Caco-2 (cell line): ENCODE results near the gene HOXA11. TPM values are rescaled to one million over a fixed set of nuclear protein-coding genes. Genes with fewer than 3 reads are reported as not detected.

Experiments used
- BruUV-seq: library from RNA; stranded (reverse); fragments of 400-500 nt; replicated peaks from 2 replicates; lab custom pipeline; 2021; lab: Mats Ljungman, UMichigan
- CTCF ChIA-PET: fragments of 300-600 bp; sonication (Branson Sonifier 250); formaldehyde crosslinking; loops from one replicate; lab custom pipeline; 2022; ENCODE audit warnings: antibody characterized with exemption; lab: Charles Lee
- POLR2A ChIA-PET: fragments of 300-600 bp; sonication (Branson Sonifier 250); formaldehyde crosslinking; loops from one replicate; lab custom pipeline; 2022; ENCODE audit warnings: antibody characterized with exemption; lab: Charles Lee
- DNase-seq, 2 experiments: peaks; one replicate each; pipeline versions ENCODE4 v3.0.0 to v3.0.0-alpha.2; 2020 to 2022
- H3K27me3 ChIP-seq: replicated peaks from 2 replicates; pipeline ENCODE4 v1.6.0; 2011; ENCODE audit warnings: low read length; ENCODE audit not compliant: control insufficient read depth, insufficient read depth
- H3K36me3 ChIP-seq: 2 replicates; pipeline ENCODE4 v1.5.1; 2011; ENCODE audit warnings: low read length; ENCODE audit not compliant: control insufficient read depth, insufficient read depth
- H3K4me1 ChIP-seq: fragments of 250-450 bp; sonication (Bioruptor Pico); 2 replicates; pipeline ENCODE4 v1.5.1; 2020; ENCODE audit warnings: mild to moderate bottlenecking
- H3K4me3 ChIP-seq: 2 replicates; pipeline ENCODE4 v1.5.1; 2011; ENCODE audit warnings: low read depth, mild to moderate bottlenecking, control low read depth, low read length
- H3K9me3 ChIP-seq: fragments of 250-450 bp; sonication (Bioruptor Pico); 2 replicates; pipeline ENCODE4 v1.5.1; 2020; ENCODE audit warnings: mild to moderate bottlenecking, moderate library complexity
- H3K27ac Mint-ChIP-seq: one replicate; pipeline ENCODE4 v1.8.0; 2022; ENCODE audit warnings: mixed read lengths; ENCODE audit not compliant: unreplicated experiment
- H3K27me3 Mint-ChIP-seq: one replicate; pipeline ENCODE4 v1.8.0; 2022; ENCODE audit warnings: mixed read lengths; ENCODE audit not compliant: insufficient read depth, unreplicated experiment
- H3K36me3 Mint-ChIP-seq: one replicate; pipeline ENCODE4 v1.8.0; 2022; ENCODE audit warnings: mild to moderate bottlenecking, mixed read lengths; ENCODE audit not compliant: insufficient read depth, unreplicated experiment
- H3K4me1 Mint-ChIP-seq: one replicate; pipeline ENCODE4 v1.8.0; 2022; ENCODE audit warnings: low read depth, mixed read lengths; ENCODE audit not compliant: unreplicated experiment
- H3K4me3 Mint-ChIP-seq: one replicate; pipeline ENCODE4 v1.8.0; 2022; ENCODE audit warnings: mild to moderate bottlenecking, moderate library complexity, mixed read lengths; ENCODE audit not compliant: unreplicated experiment
- H3K9me3 Mint-ChIP-seq: one replicate; pipeline ENCODE4 v1.8.0; 2022; ENCODE audit warnings: mixed read lengths; ENCODE audit not compliant: unreplicated experiment
- intact Hi-C: fragments of 100-400 bp; cut with micrococcal nuclease; formaldehyde crosslinking; loops from one replicate; pipeline ENCODE4 v1.10.0; 2022; ENCODE audit not compliant: unreplicated experiment
- total RNA-seq: library from RNA; stranded (reverse); gene quantifications from 2 replicates; pipeline ENCODE4 v1.2.3, GENCODE V29; 2022
- TF ChIP-seq, protein P1 (sequence below), 2 experiments: fragments of 200-600 bp in 1 of 2; IDR thresholded peaks; 1 replicate in 1 of 2; 2 replicates in 1 of 2; pipeline versions ENCODE4 v1.5.1 to v1.8.0; 2011 to 2022; ENCODE audit warnings: antibody characterized with exemption in 1 of 2, control low read depth in 1 of 2, inconsistent platforms in 1 of 2, low read depth in 1 of 2, low read length in 1 of 2, mild to moderate bottlenecking in 1 of 2, moderate library complexity in 1 of 2; ENCODE audit not compliant: insufficient read depth in 1 of 2, severe bottlenecking in 1 of 2, unreplicated experiment in 1 of 2

The HOXA11 gene
- total RNA-seq, 1 experiment from 2014 or later: 0.73 TPM

DNA sequence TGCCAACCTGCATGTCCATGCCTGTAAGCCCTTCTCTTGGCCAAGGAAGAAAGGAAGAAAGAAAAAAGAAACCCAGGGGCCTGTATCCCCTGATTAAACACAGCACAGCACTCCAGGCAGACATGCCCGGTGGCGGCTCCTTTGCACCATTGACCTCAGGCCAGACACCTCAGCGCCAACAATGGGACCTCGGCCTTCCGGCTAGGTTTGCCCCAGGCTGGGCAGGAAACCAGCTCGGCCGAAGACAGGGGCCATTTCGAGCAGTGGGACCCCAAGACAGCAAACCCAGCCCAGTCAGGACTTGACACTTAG, 13.8 kb downstream of the HOXA11 start:
- TF ChIP-seq, protein P1, sequence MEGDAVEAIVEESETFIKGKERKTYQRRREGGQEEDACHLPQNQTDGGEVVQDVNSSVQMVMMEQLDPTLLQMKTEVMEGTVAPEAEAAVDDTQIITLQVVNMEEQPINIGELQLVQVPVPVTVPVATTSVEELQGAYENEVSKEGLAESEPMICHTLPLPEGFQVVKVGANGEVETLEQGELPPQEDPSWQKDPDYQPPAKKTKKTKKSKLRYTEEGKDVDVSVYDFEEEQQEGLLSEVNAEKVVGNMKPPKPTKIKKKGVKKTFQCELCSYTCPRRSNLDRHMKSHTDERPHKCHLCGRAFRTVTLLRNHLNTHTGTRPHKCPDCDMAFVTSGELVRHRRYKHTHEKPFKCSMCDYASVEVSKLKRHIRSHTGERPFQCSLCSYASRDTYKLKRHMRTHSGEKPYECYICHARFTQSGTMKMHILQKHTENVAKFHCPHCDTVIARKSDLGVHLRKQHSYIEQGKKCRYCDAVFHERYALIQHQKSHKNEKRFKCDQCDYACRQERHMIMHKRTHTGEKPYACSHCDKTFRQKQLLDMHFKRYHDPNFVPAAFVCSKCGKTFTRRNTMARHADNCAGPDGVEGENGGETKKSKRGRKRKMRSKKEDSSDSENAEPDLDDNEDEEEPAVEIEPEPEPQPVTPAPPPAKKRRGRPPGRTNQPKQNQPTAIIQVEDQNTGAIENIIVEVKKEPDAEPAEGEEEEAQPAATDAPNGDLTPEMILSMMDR (IDR thresholded peaks at IDR 0.05; ENCODE audit: insufficient read depth in 1 of 2, low read depth in 1 of 2, low read length in 1 of 2, severe bottlenecking in 1 of 2, unreplicated experiment in 1 of 2): no peak
- Histone ChIP-seq H3K4me3 (no peak overlapping the region), H3K36me3 (no peaks in the 10 kb centered on the region), H3K27me3 (peaks cover 2% of the 10 kb centered on the region), H3K4me1 (peaks cover 12% of the 10 kb centered on the region), H3K9me3 (no peaks in the 10 kb centered on the region)
- ChIA-PET CTCF (no interaction called here), POLR2A (no interaction called here)
- Mint-ChIP-seq H3K4me3 (peak overlapping the region; percentile 74), H3K4me1 (peaks cover 11% of the 10 kb centered on the region), H3K9me3 (no peaks in the 10 kb centered on the region), H3K36me3 (peaks cover 16% of the 10 kb centered on the region), H3K27me3 (no peaks in the 10 kb centered on the region), H3K27ac (no peak overlapping the region)
- BruUV-seq: no TSS peak
- intact Hi-C loops: no loop called here
- peak in 1 of 2 experiments; percentile 28 for DNase-seq

- peaks cover 2% of the 10 kb centered on the region for H3K27me3 ChIP-seq
- H3K36me3 ChIP-seq: no peaks in the 10 kb centered on the region
- no peak overlapping the region for H3K27ac Mint-ChIP-seq
- DNase-seq: no peak
- peaks cover 11% of the 10 kb centered on the region for H3K4me1 Mint-ChIP-seq
- peaks cover 12% of the 10 kb centered on the region for H3K4me1 ChIP-seq
- ChIA-PET CTCF (interaction anchor here (1.4 to 2.8 kb wide), 2 partner anchors 9 to 10 kb away, joined by 7 to 12 read pairs; no protein-coding TSS in a partner anchor), POLR2A (no interaction called here)
- no peaks in the 10 kb centered on the region for H3K9me3 ChIP-seq
- H3K27me3 Mint-ChIP-seq: no peaks in the 10 kb centered on the region
- TF ChIP-seq, protein P1 (IDR thresholded peaks at IDR 0.05; ENCODE audit: insufficient read depth in 1 of 2, low read depth in 1 of 2, low read length in 1 of 2, severe bottlenecking in 1 of 2, unreplicated experiment in 1 of 2): no peak
- intact Hi-C loops: no loop called here
- peak overlapping the region; percentile 43; the same call in 1 of the 2 replicates for H3K4me3 ChIP-seq
- no TSS peak for BruUV-seq
- peaks cover 16% of the 10 kb centered on the region for H3K36me3 Mint-ChIP-seq
- no peaks in the 10 kb centered on the region for H3K9me3 Mint-ChIP-seq
- H3K4me3 Mint-ChIP-seq: peak overlapping the region; percentile 90
These were observed 14.4 kb downstream of the HOXA11 start for GRCh38 chr7:27170426-27171324.

GRCh38 chr7:27169658-27170425, 15.2 kb downstream of the HOXA11 start:
- intact Hi-C loops: loop anchor here (10.0 kb wide), 1 partner anchor 965 kb away; the partner anchor contains the start of genes CBX3 and HNRNPA2B1
- H3K4me3 Mint-ChIP-seq: peak overlapping the region; percentile 90

More at GRCh38 chr7:27169658-27170425, 15.2 kb downstream of the HOXA11 start:
- peak overlapping the region; percentile 43 for H3K4me3 ChIP-seq
- H3K9me3 Mint-ChIP-seq: no peaks in the 10 kb centered on the region
- peaks cover 2% of the 10 kb centered on the region for H3K27me3 ChIP-seq
- peaks cover 16% of the 10 kb centered on the region for H3K36me3 Mint-ChIP-seq
- H3K27me3 Mint-ChIP-seq: no peaks in the 10 kb centered on the region
- peak in 1 of 2 experiments; percentile 51 for DNase-seq
- ChIA-PET POLR2A (interaction anchor here (0.6 kb wide), 1 partner anchor 191 kb away, joined by 7 read pairs; no protein-coding TSS in a partner anchor), CTCF (interaction anchor here (1.4 to 2.8 kb wide), 2 partner anchors 9 to 10 kb away, joined by 7 to 12 read pairs; no protein-coding TSS in a partner anchor)
- peaks cover 11% of the 10 kb centered on the region for H3K4me1 Mint-ChIP-seq
- H3K4me1 ChIP-seq: peaks cover 12% of the 10 kb centered on the region
- H3K36me3 ChIP-seq: no peaks in the 10 kb centered on the region
- BruUV-seq: no TSS peak
- no peaks in the 10 kb centered on the region for H3K9me3 ChIP-seq
- TF ChIP-seq, protein P1 (IDR thresholded peaks at IDR 0.05; ENCODE audit: insufficient read depth in 1 of 2, low read depth in 1 of 2, low read length in 1 of 2, severe bottlenecking in 1 of 2, unreplicated experiment in 1 of 2): no peak
- no peak overlapping the region for H3K27ac Mint-ChIP-seq
